Cardiac fibroblast (primary cell): ENCODE data around the gene RNASEH1.
"Not testable (repeated sequence)": the region's sequence is repeated elsewhere in the genome, so short reads cannot be mapped to it uniquely, and the experiment has no call there.

Experiments used
- DNase-seq, 2 donors: peaks; one replicate each; pipeline versions ENCODE4 v3.0.0 to v3.0.0-alpha.2; 2010; ENCODE audit warnings: low read depth in 2 of 2
- H3K4me3 ChIP-seq, 2 donors: replicated peaks in 1 of 2; 1 replicate in 1 of 2; 2 replicates in 1 of 2; pipeline ENCODE4 v1.5.1; 2011; ENCODE audit warnings: low read depth in 2 of 2, low read length in 2 of 2, mild to moderate bottlenecking in 2 of 2, moderate library complexity in 1 of 2
- TF ChIP-seq, protein P1 (sequence below): IDR thresholded peaks from one replicate; pipeline ENCODE4 v1.5.1; 2011; ENCODE audit warnings: low read depth, mild to moderate bottlenecking, low read length, inconsistent platforms

Gene RNASEH1

DNA sequence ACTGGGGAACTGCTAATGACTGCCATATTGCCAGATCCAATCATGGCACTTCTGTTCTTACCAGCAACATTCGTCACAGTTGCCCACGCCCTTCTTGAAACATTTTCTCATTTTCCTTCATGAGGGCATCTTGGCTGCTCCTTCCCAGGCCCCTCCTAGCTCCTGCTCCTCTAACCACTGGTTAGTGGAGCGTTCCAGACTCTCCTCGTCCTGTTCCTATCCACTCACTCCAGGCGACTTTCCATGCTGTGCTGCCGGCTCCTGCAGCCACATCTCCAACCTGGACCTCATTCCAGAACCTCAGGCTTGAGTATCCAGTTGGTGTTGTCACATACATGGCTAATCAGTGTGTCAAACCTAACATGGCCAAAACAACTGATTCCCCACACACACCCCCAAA, 37.5 kb downstream of the RNASEH1 start:
- H3K4me3 ChIP-seq, result no peak overlapping the region
- TF ChIP-seq, protein P1, sequence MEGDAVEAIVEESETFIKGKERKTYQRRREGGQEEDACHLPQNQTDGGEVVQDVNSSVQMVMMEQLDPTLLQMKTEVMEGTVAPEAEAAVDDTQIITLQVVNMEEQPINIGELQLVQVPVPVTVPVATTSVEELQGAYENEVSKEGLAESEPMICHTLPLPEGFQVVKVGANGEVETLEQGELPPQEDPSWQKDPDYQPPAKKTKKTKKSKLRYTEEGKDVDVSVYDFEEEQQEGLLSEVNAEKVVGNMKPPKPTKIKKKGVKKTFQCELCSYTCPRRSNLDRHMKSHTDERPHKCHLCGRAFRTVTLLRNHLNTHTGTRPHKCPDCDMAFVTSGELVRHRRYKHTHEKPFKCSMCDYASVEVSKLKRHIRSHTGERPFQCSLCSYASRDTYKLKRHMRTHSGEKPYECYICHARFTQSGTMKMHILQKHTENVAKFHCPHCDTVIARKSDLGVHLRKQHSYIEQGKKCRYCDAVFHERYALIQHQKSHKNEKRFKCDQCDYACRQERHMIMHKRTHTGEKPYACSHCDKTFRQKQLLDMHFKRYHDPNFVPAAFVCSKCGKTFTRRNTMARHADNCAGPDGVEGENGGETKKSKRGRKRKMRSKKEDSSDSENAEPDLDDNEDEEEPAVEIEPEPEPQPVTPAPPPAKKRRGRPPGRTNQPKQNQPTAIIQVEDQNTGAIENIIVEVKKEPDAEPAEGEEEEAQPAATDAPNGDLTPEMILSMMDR, result no peak
- no peak for DNase-seq

DNA sequence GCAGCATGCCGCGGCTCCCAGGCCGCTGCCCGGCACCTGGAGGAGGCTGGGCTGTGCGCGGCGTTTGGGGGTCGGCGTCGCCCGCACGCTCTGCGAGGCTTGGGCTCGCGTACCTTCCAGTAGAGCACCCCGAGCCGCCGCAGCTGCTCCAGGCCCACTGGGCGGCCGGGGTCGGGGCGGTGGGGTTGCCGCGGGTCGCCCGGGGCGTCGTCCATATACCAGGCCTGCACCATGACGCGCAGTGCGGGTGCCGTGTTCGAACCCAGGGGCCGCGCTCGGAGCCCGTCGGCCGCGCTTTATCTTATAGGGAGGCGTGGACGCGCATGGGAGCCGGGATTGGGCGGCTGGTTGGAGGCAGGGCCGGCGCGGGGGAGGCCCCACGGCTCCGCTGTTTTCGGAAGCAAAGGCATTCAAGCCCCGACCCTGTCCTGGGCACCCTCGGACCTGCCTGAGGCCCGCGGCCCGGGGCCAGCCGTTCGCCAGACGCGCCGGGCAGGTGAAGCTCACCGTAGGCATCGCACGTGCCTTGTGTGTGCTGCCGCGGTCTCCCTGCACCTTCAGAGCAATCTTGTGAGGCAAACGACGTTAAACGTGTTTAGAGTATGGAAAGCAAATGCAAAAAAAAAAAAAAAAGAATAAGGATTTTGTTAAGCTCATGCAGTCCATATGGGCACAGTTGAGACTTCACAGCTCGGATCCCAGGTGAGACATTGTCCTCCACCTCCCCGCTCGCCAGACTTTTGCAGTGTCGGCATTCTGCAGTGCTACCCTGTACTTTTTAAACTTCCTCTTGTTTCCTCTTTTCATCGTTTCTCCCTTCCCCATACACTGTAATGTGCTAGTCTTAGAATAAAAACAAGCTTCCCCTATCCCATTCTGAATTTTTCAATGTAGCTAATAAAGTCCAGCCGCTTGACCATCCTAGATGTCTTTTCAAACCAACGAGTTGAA, 38.6 kb downstream of the RNASEH1 start, which contains the start of gene ADI1:
Gene ADI1 (minus strand): TSS at position 277 of the 951 bp plus-strand sequence. CDS start 44 bp downstream, at position 233.
- TF ChIP-seq, protein P1, result no peak
- peak within 1 kb of the TSS; percentile 74 to 86 for H3K4me3 ChIP-seq
- DNase-seq, result peak; percentile 81 to 85

DNA sequence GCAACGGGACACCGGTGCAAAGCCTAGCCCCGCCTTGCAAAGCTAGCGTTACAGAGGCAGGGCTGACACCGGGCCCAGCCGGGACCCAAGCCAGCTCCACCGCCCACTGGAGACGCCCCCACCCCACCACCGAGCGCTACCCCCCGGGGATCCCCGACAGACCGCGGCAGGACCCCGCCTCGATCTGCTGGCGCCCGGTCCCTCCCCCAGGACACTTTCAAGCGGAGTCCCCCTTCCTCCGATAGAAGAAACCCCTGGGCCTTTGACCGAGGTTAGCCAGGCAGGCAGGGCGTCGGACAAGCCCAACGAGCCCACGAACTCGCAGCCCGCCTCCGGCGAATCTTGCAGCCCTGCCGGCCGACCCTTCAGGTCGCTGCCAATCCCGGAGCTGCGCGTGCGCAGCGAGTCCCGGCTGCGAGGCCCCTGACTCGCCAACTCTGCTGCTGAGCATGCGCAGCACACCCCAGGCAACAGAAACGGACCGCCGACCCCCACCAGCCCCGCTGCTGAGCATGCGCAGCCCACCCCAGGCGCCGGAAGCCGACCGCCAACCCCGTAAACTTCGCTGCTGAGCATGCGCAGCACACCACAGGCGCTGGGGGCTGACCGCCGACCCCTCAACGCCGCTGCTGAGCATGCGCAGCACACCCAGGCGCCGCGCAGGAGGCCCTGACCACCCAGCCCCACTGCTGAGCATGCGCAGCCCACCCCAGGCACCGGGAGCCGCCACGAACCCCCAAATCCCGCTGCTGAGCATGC, 39.5 kb downstream of the RNASEH1 start:
- DNase-seq, result peak; percentile 97 to 99
- TF ChIP-seq, protein P1, result no peak
- H3K4me3 ChIP-seq, result peak overlapping the region; percentile 74 to 86

DNA sequence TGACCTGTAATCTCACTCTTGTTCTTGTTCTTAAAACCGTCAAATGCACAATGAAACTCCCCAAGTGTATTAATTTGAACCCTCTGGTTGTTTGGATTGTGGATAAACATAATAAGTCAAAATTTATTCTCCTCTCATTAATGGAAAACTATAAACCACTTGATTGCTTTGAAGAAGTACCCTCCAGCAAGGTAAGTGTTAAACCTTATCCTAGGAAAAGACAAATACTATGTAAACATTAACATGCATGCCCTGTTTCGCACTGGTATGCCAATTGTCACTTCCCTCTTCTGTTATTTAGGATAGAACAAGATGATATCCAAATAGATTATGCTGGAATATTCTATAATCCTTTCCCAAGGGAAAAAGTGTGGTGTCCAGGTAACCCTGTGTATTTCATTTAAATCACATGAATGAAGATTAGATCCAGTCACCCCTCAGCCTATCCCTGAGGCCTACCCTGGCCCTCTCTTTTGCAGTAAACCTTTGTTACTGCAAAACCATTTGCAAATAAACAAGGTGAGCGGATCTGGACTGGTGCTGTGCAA, 40.1 kb downstream of the RNASEH1 start:
- TF ChIP-seq, protein P1, result no peak
- peak overlapping the region; percentile 74 to 86 for H3K4me3 ChIP-seq
- DNase-seq, result no peak

DNA sequence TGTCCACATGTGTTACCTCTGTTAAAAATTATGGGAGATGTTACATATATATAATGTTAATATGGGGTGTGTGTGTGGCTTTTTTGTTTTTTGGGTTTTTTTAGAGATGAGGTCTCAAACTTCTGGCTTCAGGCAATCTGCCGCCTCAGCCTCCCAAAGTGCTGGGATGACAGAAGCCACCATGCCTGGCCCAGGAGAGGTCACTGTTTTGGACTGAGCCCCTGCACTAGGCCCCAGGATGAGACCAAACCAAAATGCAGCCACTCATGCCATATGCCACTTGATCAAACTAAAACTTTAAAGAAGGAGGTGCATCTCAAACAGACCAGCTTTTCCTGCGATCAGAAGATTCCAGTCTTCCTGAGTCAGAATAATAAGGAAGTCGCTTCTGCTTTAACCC, 41.3 kb downstream of the RNASEH1 start:
- TF ChIP-seq, protein P1, result no peak
- DNase-seq, result no peak
- H3K4me3 ChIP-seq, result no peak overlapping the region

DNA sequence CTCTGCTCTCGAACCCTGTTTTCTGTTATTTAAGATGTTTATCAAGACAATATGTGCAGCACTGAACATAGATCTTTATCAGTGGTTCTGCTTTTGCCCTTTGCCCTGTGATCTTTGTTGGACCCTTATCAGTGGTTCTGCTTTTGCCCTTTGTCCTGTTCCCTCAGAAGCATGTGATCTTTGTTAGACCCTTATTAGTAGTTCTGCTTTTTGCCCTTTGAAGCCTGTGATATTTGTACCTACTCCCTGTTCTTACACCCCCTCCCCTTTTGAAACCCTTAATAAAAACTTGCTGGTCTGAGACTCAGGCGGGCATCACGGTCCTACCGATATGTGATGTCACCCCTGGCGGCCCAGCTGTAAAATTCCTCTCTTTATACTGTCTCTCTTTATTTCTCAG, 42.7 kb downstream of the RNASEH1 start:
- DNase-seq, H3K4me3 ChIP-seq: not testable (repeated sequence)
